HCT116 (cell line): ENCODE measurements around the gene RAB40AL.

ENCODE experiments used
- EZH2 ChIP-seq: fragments of 200-600 bp; sonication (generic); IDR thresholded peaks from 2 replicates; pipeline ENCODE4 v1.6.1; 2017; ENCODE audit warnings: antibody characterized with exemption, mixed run types
- POLR2AphosphoS5 ChIP-seq: IDR thresholded peaks from 2 replicates; pipeline ENCODE4 v1.6.1; 2011; ENCODE audit warnings: mild to moderate bottlenecking, low read depth, low read length, moderate library complexity
- TF ChIP-seq, protein P1 (sequence below), 3 experiments: fragments of 200-600 bp in 1 of 3; sonication (generic) in 1 of 3; IDR thresholded peaks in 2 of 3; conservative IDR thresholded peaks in 1 of 3; 2 replicates each; pipeline ENCODE4 v1.5.1; 2012 to 2017; ENCODE audit warnings: low read depth in 2 of 3, low read length in 2 of 3, antibody characterized with exemption in 1 of 3, borderline replicate concordance in 1 of 3, control low read depth in 1 of 3, mild to moderate bottlenecking in 1 of 3, mixed read lengths in 1 of 3, mixed run types in 1 of 3, moderate library complexity in 1 of 3; ENCODE audit not compliant: insufficient read depth in 1 of 3
- TF ChIP-seq, protein P2 (sequence below): IDR thresholded peaks from 2 replicates; pipeline ENCODE4 v1.6.1; 2012; ENCODE audit warnings: low read depth

DNA sequence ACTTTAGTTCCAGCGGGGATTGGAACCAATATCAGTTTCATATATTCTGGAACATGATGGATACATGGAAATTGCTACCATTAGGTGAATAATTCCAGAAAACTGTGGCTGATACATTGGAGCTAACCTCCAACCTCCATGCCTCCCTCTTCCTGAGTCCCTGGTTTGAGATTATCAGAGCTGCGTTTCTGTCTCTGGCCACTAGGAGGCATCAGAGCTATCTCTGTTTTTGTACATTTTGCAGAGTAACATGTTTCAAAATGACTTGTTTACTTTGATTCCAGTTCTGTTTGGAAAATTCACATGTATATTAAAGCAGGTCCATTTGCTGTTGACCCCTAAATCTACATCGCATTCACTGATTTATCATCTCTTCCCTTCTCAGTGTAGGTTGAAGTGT, 2.4 kb upstream of the RAB40AL start:
- TF ChIP-seq, protein P1, sequence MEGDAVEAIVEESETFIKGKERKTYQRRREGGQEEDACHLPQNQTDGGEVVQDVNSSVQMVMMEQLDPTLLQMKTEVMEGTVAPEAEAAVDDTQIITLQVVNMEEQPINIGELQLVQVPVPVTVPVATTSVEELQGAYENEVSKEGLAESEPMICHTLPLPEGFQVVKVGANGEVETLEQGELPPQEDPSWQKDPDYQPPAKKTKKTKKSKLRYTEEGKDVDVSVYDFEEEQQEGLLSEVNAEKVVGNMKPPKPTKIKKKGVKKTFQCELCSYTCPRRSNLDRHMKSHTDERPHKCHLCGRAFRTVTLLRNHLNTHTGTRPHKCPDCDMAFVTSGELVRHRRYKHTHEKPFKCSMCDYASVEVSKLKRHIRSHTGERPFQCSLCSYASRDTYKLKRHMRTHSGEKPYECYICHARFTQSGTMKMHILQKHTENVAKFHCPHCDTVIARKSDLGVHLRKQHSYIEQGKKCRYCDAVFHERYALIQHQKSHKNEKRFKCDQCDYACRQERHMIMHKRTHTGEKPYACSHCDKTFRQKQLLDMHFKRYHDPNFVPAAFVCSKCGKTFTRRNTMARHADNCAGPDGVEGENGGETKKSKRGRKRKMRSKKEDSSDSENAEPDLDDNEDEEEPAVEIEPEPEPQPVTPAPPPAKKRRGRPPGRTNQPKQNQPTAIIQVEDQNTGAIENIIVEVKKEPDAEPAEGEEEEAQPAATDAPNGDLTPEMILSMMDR (IDR thresholded peaks at IDR 0.05 in 2 of 3, conservative IDR thresholded peaks at IDR 0.05 in 1 of 3; ENCODE audit: borderline replicate concordance in 1 of 3, insufficient read depth in 1 of 3, low read depth in 2 of 3, low read length in 2 of 3), result peak; percentile 10 to 62 (median 59); a peak in 4 of 6 replicates
- TF ChIP-seq, protein P2, sequence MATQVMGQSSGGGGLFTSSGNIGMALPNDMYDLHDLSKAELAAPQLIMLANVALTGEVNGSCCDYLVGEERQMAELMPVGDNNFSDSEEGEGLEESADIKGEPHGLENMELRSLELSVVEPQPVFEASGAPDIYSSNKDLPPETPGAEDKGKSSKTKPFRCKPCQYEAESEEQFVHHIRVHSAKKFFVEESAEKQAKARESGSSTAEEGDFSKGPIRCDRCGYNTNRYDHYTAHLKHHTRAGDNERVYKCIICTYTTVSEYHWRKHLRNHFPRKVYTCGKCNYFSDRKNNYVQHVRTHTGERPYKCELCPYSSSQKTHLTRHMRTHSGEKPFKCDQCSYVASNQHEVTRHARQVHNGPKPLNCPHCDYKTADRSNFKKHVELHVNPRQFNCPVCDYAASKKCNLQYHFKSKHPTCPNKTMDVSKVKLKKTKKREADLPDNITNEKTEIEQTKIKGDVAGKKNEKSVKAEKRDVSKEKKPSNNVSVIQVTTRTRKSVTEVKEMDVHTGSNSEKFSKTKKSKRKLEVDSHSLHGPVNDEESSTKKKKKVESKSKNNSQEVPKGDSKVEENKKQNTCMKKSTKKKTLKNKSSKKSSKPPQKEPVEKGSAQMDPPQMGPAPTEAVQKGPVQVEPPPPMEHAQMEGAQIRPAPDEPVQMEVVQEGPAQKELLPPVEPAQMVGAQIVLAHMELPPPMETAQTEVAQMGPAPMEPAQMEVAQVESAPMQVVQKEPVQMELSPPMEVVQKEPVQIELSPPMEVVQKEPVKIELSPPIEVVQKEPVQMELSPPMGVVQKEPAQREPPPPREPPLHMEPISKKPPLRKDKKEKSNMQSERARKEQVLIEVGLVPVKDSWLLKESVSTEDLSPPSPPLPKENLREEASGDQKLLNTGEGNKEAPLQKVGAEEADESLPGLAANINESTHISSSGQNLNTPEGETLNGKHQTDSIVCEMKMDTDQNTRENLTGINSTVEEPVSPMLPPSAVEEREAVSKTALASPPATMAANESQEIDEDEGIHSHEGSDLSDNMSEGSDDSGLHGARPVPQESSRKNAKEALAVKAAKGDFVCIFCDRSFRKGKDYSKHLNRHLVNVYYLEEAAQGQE, result no peak
- TF ChIP-seq POLR2AphosphoS5, result no peak
- TF ChIP-seq EZH2, result no peak
